ENCODE measurements around the gene TUSC2. TPM values are rescaled to one million over a fixed set of nuclear protein-coding genes. Genes with fewer than 3 reads are reported as not detected.
A peak's percentile ranks its signal among the peaks of the same experiment; 100 is the strongest.

The TUSC2 gene
- total RNA-seq, 1 donor from 2014 or later: 41.4 TPM

- H3K9me3 ChIP-seq (ENCODE audit: insufficient read depth, low read depth, low read length): no peaks in the 10 kb centered on the region
- peaks cover 29% of the 10 kb centered on the region for H3K36me3 ChIP-seq (ENCODE audit: insufficient read depth, low read length)
- peaks cover 32% of the 10 kb centered on the region for H3K4me1 ChIP-seq (ENCODE audit: insufficient read depth, low read length)
- H2AFZ ChIP-seq (ENCODE audit: low read depth, low read length): no peak overlapping the region
- peak overlapping the region; percentile 65 for H3K9ac ChIP-seq (ENCODE audit: low read length)
- TF ChIP-seq EZH2 (IDR thresholded peaks at IDR 0.05; ENCODE audit: insufficient read depth, low read length): no peak
- TF ChIP-seq CTCF (IDR thresholded peaks at IDR 0.05; ENCODE audit: insufficient read depth, low read depth, low read length): no peak
- Mint-ChIP-seq H3K9me3 (ENCODE audit: unreplicated experiment) (no peaks in the 10 kb centered on the region), H3K36me3 (ENCODE audit: low read depth, unreplicated experiment) (peaks cover 9% of the 10 kb centered on the region), H3K27me3 (ENCODE audit: low read depth, unreplicated experiment) (no peaks in the 10 kb centered on the region), H3K4me1 (ENCODE audit: low read depth, unreplicated experiment) (peaks cover 22% of the 10 kb centered on the region), H3K4me3 (ENCODE audit: unreplicated experiment) (peak overlapping the region; percentile 68), H3K27ac (ENCODE audit: unreplicated experiment) (peak overlapping the region; percentile 88)
- H3K4me2 ChIP-seq (ENCODE audit: low read length): peak overlapping the region; percentile 94
- H3K27me3 ChIP-seq (ENCODE audit: insufficient read depth, low read length): no peaks in the 10 kb centered on the region
- no peak for DNase-seq (ENCODE audit: low read depth)
- H3K79me2 ChIP-seq (ENCODE audit: insufficient read depth, low read length): peaks cover 73% of the 10 kb centered on the region
- FAIRE-seq: no peak
- H3K27ac ChIP-seq (ENCODE audit: low read depth, low read length): peak overlapping the region; percentile 69
- peaks cover 66% of the 10 kb centered on the region for H4K20me1 ChIP-seq (ENCODE audit: insufficient read depth, low read length)
- H3K4me3 ChIP-seq (ENCODE audit: insufficient read depth, low read depth, low read length): no peak overlapping the region
These were observed 5.8 kb upstream of the TUSC2 start for GRCh38 chr3:50333744-50334328.

- Mint-ChIP-seq H3K9me3 (ENCODE audit: unreplicated experiment) (no peaks in the 10 kb centered on the region), H3K27ac (ENCODE audit: unreplicated experiment) (no peak overlapping the region), H3K4me1 (ENCODE audit: low read depth, unreplicated experiment) (peaks cover 24% of the 10 kb centered on the region), H3K4me3 (ENCODE audit: unreplicated experiment) (no peak overlapping the region), H3K36me3 (ENCODE audit: low read depth, unreplicated experiment) (peaks cover 9% of the 10 kb centered on the region), H3K27me3 (ENCODE audit: low read depth, unreplicated experiment) (no peaks in the 10 kb centered on the region)
- DNase-seq (ENCODE audit: low read depth): no peak
- peaks cover 82% of the 10 kb centered on the region for H3K79me2 ChIP-seq (ENCODE audit: insufficient read depth, low read length)
- H3K4me2 ChIP-seq (ENCODE audit: low read length): no peak overlapping the region
- H3K4me1 ChIP-seq (ENCODE audit: insufficient read depth, low read length): peaks cover 39% of the 10 kb centered on the region
- H2AFZ ChIP-seq (ENCODE audit: low read depth, low read length): no peak overlapping the region
- no peak overlapping the region for H3K9ac ChIP-seq (ENCODE audit: low read length)
- no peak overlapping the region for H3K4me3 ChIP-seq (ENCODE audit: insufficient read depth, low read depth, low read length)
- FAIRE-seq: no peak
- no peaks in the 10 kb centered on the region for H3K9me3 ChIP-seq (ENCODE audit: insufficient read depth, low read depth, low read length)
- H3K27ac ChIP-seq (ENCODE audit: low read depth, low read length): no peak overlapping the region
- H3K27me3 ChIP-seq (ENCODE audit: insufficient read depth, low read length): no peaks in the 10 kb centered on the region
- peaks cover 29% of the 10 kb centered on the region for H3K36me3 ChIP-seq (ENCODE audit: insufficient read depth, low read length)
- TF ChIP-seq EZH2 (IDR thresholded peaks at IDR 0.05; ENCODE audit: insufficient read depth, low read length) (no peak), CTCF (IDR thresholded peaks at IDR 0.05; ENCODE audit: insufficient read depth, low read depth, low read length) (no peak)
- H4K20me1 ChIP-seq (ENCODE audit: insufficient read depth, low read length): peaks cover 66% of the 10 kb centered on the region
These were observed 3.4 kb upstream of the TUSC2 start for GRCh38 chr3:50331364-50331907.

GRCh38 chr3:50330330-50330729 lies 2.3 kb upstream of the TUSC2 start:
- H3K4me1 ChIP-seq (ENCODE audit: insufficient read depth, low read length): peaks cover 30% of the 10 kb centered on the region
- no peak overlapping the region for H3K4me3 ChIP-seq (ENCODE audit: insufficient read depth, low read depth, low read length)
- no peak overlapping the region for H2AFZ ChIP-seq (ENCODE audit: low read depth, low read length)
- peaks cover 10% of the 10 kb centered on the region for H3K36me3 Mint-ChIP-seq (ENCODE audit: low read depth, unreplicated experiment)
- H3K4me3 Mint-ChIP-seq (ENCODE audit: unreplicated experiment): no peak overlapping the region
- no peak overlapping the region for H3K4me2 ChIP-seq (ENCODE audit: low read length)
- H3K27me3 ChIP-seq (ENCODE audit: insufficient read depth, low read length): no peaks in the 10 kb centered on the region
- H3K27ac Mint-ChIP-seq (ENCODE audit: unreplicated experiment): no peak overlapping the region
- peaks cover 29% of the 10 kb centered on the region for H3K36me3 ChIP-seq (ENCODE audit: insufficient read depth, low read length)
- no peaks in the 10 kb centered on the region for H3K9me3 ChIP-seq (ENCODE audit: insufficient read depth, low read depth, low read length)
- peaks cover 55% of the 10 kb centered on the region for H4K20me1 ChIP-seq (ENCODE audit: insufficient read depth, low read length)
- TF ChIP-seq EZH2 (IDR thresholded peaks at IDR 0.05; ENCODE audit: insufficient read depth, low read length): no peak
- TF ChIP-seq CTCF (IDR thresholded peaks at IDR 0.05; ENCODE audit: insufficient read depth, low read depth, low read length): no peak
- peaks cover 78% of the 10 kb centered on the region for H3K79me2 ChIP-seq (ENCODE audit: insufficient read depth, low read length)
- H3K4me1 Mint-ChIP-seq (ENCODE audit: low read depth, unreplicated experiment): peaks cover 22% of the 10 kb centered on the region
- no peak overlapping the region for H3K9ac ChIP-seq (ENCODE audit: low read length)
- H3K9me3 Mint-ChIP-seq (ENCODE audit: unreplicated experiment): no peaks in the 10 kb centered on the region
- DNase-seq (ENCODE audit: low read depth) (no peak), FAIRE-seq (no peak)
- no peak overlapping the region for H3K27ac ChIP-seq (ENCODE audit: low read depth, low read length)
- no peaks in the 10 kb centered on the region for H3K27me3 Mint-ChIP-seq (ENCODE audit: low read depth, unreplicated experiment)
